ENCODE results near the gene TMEM231. TPM values are rescaled to one million over a fixed set of nuclear protein-coding genes. Genes with fewer than 3 reads are reported as not detected.
"Not testable (repeated sequence)": the region's sequence is repeated elsewhere in the genome, so short reads cannot be mapped to it uniquely, and the experiment has no call there.

The TMEM231 gene
- total RNA-seq, 1 donor from 2014 or later: 14.1 TPM

- no peak for DNase-seq
- no peak overlapping the region for H3K4me3 Mint-ChIP-seq (ENCODE audit: unreplicated experiment)
- no peaks in the 10 kb centered on the region for H3K4me1 Mint-ChIP-seq (ENCODE audit: low read depth, unreplicated experiment)
- no peaks in the 10 kb centered on the region for H3K36me3 Mint-ChIP-seq (ENCODE audit: unreplicated experiment)
- TF ChIP-seq CTCF (IDR thresholded peaks at IDR 0.05; ENCODE audit: partially characterized antibody, unreplicated experiment): no peak
- no peaks in the 10 kb centered on the region for H3K27me3 Mint-ChIP-seq (ENCODE audit: unreplicated experiment)
- H3K9me3 Mint-ChIP-seq (ENCODE audit: unreplicated experiment): peaks cover 2% of the 10 kb centered on the region
- no peak overlapping the region for H3K27ac Mint-ChIP-seq (ENCODE audit: unreplicated experiment)
These were observed 52.3 kb downstream of the TMEM231 start for GRCh38 chr16:75503801-75504200.

- no peaks in the 10 kb centered on the region for H3K4me1 Mint-ChIP-seq (ENCODE audit: low read depth, unreplicated experiment)
- DNase-seq: no peak
- H3K27ac Mint-ChIP-seq (ENCODE audit: unreplicated experiment): no peak overlapping the region
- no peak for TF ChIP-seq CTCF (IDR thresholded peaks at IDR 0.05; ENCODE audit: partially characterized antibody, unreplicated experiment)
- H3K9me3 Mint-ChIP-seq (ENCODE audit: unreplicated experiment): no peaks in the 10 kb centered on the region
- no peaks in the 10 kb centered on the region for H3K36me3 Mint-ChIP-seq (ENCODE audit: unreplicated experiment)
- no peaks in the 10 kb centered on the region for H3K27me3 Mint-ChIP-seq (ENCODE audit: unreplicated experiment)
- no peak overlapping the region for H3K4me3 Mint-ChIP-seq (ENCODE audit: unreplicated experiment)
These were observed 53.0 kb downstream of the TMEM231 start for GRCh38 chr16:75502916-75503605.

- H3K4me3 Mint-ChIP-seq (ENCODE audit: unreplicated experiment); DNase-seq; H3K36me3 Mint-ChIP-seq (ENCODE audit: unreplicated experiment); H3K4me1 Mint-ChIP-seq (ENCODE audit: low read depth, unreplicated experiment); H3K9me3 Mint-ChIP-seq (ENCODE audit: unreplicated experiment); H3K27ac Mint-ChIP-seq (ENCODE audit: unreplicated experiment); H3K27me3 Mint-ChIP-seq (ENCODE audit: unreplicated experiment): not testable (repeated sequence)
These were observed 54.2 kb downstream of the TMEM231 start for GRCh38 chr16:75501820-75502219.

GRCh38 chr16:75501359-75501758, 54.7 kb downstream of the TMEM231 start:
- no peaks in the 10 kb centered on the region for H3K27me3 Mint-ChIP-seq (ENCODE audit: unreplicated experiment)
- H3K4me1 Mint-ChIP-seq (ENCODE audit: low read depth, unreplicated experiment): no peaks in the 10 kb centered on the region
- H3K36me3 Mint-ChIP-seq (ENCODE audit: unreplicated experiment): no peaks in the 10 kb centered on the region
- no peak overlapping the region for H3K27ac Mint-ChIP-seq (ENCODE audit: unreplicated experiment)
- no peak overlapping the region for H3K4me3 Mint-ChIP-seq (ENCODE audit: unreplicated experiment)
- H3K9me3 Mint-ChIP-seq (ENCODE audit: unreplicated experiment): no peaks in the 10 kb centered on the region
- TF ChIP-seq CTCF (IDR thresholded peaks at IDR 0.05; ENCODE audit: partially characterized antibody, unreplicated experiment): no peak
- no peak for DNase-seq

- not testable (repeated sequence) for H3K9me3 Mint-ChIP-seq (ENCODE audit: unreplicated experiment); H3K4me1 Mint-ChIP-seq (ENCODE audit: low read depth, unreplicated experiment); H3K36me3 Mint-ChIP-seq (ENCODE audit: unreplicated experiment); H3K4me3 Mint-ChIP-seq (ENCODE audit: unreplicated experiment); H3K27me3 Mint-ChIP-seq (ENCODE audit: unreplicated experiment); H3K27ac Mint-ChIP-seq (ENCODE audit: unreplicated experiment); DNase-seq
These were observed 57.3 kb downstream of the TMEM231 start for GRCh38 chr16:75498605-75499322.

- no peaks in the 10 kb centered on the region for H3K36me3 Mint-ChIP-seq (ENCODE audit: unreplicated experiment)
- H3K9me3 Mint-ChIP-seq (ENCODE audit: unreplicated experiment): no peaks in the 10 kb centered on the region
- no peak for TF ChIP-seq CTCF (IDR thresholded peaks at IDR 0.05; ENCODE audit: partially characterized antibody, unreplicated experiment)
- no peak overlapping the region for H3K4me3 Mint-ChIP-seq (ENCODE audit: unreplicated experiment)
- DNase-seq: no peak
- H3K27me3 Mint-ChIP-seq (ENCODE audit: unreplicated experiment): peaks cover 5% of the 10 kb centered on the region
- peaks cover 6% of the 10 kb centered on the region for H3K4me1 Mint-ChIP-seq (ENCODE audit: low read depth, unreplicated experiment)
- H3K27ac Mint-ChIP-seq (ENCODE audit: unreplicated experiment): no peak overlapping the region
These were observed 58.5 kb downstream of the TMEM231 start for GRCh38 chr16:75497558-75497957.
